ENCODE results near the gene NOL9. TPM values are rescaled to one million over a fixed set of nuclear protein-coding genes. Genes with fewer than 3 reads are reported as not detected.

Gene NOL9
- total and polyA plus RNA-seq, 9 of the 15 experiments (the other 6 are each of a cell fraction or from before 2014, with no cell fraction given) = 5.6 to 76.5 (median 47.3) TPM

DNA sequence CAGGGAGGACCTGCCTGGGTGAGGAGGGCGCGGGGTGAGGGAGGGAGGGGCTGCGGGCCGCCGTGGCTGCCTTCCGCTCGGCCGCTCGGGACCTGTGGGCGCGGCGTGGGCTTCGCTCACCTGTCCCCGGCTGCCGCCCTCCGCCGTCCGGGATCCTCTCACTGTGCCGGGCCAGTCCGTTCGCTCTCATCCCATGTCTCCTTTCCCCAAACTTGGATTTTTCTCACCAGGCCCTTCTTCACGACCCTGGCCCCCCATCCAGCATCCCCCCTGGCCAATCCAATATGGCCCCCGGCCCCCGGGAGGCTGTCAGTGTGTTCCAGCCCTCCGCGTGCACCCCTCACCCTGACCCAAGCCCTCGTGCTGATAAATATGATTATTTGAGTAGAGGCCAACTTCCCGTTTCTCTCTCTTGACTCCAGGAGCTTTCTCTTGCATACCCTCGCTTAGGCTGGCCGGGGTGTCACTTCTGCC, 25.8 kb upstream of the NOL9 start (continued):
- TF ChIP-seq, protein P1, sequence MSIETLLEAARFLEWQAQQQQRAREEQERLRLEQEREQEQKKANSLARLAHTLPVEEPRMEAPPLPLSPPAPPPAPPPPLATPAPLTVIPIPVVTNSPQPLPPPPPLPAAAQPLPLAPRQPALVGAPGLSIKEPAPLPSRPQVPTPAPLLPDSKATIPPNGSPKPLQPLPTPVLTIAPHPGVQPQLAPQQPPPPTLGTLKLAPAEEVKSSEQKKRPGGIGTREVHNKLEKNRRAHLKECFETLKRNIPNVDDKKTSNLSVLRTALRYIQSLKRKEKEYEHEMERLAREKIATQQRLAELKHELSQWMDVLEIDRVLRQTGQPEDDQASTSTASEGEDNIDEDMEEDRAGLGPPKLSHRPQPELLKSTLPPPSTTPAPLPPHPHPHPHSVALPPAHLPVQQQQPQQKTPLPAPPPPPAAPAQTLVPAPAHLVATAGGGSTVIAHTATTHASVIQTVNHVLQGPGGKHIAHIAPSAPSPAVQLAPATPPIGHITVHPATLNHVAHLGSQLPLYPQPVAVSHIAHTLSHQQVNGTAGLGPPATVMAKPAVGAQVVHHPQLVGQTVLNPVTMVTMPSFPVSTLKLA (conservative IDR thresholded peaks at IDR 0.05) = peak; percentile 20; a peak in 3 of 4 replicates
- TF ChIP-seq, protein P2, sequence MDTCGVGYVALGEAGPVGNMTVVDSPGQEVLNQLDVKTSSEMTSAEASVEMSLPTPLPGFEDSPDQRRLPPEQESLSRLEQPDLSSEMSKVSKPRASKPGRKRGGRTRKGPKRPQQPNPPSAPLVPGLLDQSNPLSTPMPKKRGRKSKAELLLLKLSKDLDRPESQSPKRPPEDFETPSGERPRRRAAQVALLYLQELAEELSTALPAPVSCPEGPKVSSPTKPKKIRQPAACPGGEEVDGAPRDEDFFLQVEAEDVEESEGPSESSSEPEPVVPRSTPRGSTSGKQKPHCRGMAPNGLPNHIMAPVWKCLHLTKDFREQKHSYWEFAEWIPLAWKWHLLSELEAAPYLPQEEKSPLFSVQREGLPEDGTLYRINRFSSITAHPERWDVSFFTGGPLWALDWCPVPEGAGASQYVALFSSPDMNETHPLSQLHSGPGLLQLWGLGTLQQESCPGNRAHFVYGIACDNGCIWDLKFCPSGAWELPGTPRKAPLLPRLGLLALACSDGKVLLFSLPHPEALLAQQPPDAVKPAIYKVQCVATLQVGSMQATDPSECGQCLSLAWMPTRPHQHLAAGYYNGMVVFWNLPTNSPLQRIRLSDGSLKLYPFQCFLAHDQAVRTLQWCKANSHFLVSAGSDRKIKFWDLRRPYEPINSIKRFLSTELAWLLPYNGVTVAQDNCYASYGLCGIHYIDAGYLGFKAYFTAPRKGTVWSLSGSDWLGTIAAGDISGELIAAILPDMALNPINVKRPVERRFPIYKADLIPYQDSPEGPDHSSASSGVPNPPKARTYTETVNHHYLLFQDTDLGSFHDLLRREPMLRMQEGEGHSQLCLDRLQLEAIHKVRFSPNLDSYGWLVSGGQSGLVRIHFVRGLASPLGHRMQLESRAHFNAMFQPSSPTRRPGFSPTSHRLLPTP (IDR thresholded peaks at IDR 0.05; ENCODE audit: borderline replicate concordance, extremely low read depth, insufficient read length) = no peak
- no peak for TF ChIP-seq SIRT6 (IDR thresholded peaks at IDR 0.05; ENCODE audit: low read depth, low read length)
- TF ChIP-seq POLR2G (IDR thresholded peaks at IDR 0.05; ENCODE audit: low read depth, low read length) = peak; percentile 9; the same call in 1 of the 2 replicates
- no peak for TF ChIP-seq HDAC3 (IDR thresholded peaks at IDR 0.05; ENCODE audit: borderline replicate concordance, partially characterized antibody)
- 0 out of 2 replicates have a peak, but pooled peaks have one; percentile 39 for TF ChIP-seq NR2F6 (CRISPR knock-in tag; IDR thresholded peaks at IDR 0.05)
- no peak for TF ChIP-seq MIER1 (IDR thresholded peaks at IDR 0.05; ENCODE audit: low read depth)
- no peak for TF ChIP-seq ARNT (IDR thresholded peaks at IDR 0.05)
- TF ChIP-seq ELF2 (CRISPR knock-in tag; IDR thresholded peaks at IDR 0.05) = peak; percentile 68
- TF ChIP-seq MYC (IDR thresholded peaks at IDR 0.05; ENCODE audit: low read depth, low read length) = 0 out of 2 replicates have a peak, but pooled peaks have one; percentile 35
- no peak for TF ChIP-seq MYC (CRISPR knock-in tag; IDR thresholded peaks at IDR 0.05; ENCODE audit: borderline replicate concordance, low read depth)
- TF ChIP-seq, protein P3, sequence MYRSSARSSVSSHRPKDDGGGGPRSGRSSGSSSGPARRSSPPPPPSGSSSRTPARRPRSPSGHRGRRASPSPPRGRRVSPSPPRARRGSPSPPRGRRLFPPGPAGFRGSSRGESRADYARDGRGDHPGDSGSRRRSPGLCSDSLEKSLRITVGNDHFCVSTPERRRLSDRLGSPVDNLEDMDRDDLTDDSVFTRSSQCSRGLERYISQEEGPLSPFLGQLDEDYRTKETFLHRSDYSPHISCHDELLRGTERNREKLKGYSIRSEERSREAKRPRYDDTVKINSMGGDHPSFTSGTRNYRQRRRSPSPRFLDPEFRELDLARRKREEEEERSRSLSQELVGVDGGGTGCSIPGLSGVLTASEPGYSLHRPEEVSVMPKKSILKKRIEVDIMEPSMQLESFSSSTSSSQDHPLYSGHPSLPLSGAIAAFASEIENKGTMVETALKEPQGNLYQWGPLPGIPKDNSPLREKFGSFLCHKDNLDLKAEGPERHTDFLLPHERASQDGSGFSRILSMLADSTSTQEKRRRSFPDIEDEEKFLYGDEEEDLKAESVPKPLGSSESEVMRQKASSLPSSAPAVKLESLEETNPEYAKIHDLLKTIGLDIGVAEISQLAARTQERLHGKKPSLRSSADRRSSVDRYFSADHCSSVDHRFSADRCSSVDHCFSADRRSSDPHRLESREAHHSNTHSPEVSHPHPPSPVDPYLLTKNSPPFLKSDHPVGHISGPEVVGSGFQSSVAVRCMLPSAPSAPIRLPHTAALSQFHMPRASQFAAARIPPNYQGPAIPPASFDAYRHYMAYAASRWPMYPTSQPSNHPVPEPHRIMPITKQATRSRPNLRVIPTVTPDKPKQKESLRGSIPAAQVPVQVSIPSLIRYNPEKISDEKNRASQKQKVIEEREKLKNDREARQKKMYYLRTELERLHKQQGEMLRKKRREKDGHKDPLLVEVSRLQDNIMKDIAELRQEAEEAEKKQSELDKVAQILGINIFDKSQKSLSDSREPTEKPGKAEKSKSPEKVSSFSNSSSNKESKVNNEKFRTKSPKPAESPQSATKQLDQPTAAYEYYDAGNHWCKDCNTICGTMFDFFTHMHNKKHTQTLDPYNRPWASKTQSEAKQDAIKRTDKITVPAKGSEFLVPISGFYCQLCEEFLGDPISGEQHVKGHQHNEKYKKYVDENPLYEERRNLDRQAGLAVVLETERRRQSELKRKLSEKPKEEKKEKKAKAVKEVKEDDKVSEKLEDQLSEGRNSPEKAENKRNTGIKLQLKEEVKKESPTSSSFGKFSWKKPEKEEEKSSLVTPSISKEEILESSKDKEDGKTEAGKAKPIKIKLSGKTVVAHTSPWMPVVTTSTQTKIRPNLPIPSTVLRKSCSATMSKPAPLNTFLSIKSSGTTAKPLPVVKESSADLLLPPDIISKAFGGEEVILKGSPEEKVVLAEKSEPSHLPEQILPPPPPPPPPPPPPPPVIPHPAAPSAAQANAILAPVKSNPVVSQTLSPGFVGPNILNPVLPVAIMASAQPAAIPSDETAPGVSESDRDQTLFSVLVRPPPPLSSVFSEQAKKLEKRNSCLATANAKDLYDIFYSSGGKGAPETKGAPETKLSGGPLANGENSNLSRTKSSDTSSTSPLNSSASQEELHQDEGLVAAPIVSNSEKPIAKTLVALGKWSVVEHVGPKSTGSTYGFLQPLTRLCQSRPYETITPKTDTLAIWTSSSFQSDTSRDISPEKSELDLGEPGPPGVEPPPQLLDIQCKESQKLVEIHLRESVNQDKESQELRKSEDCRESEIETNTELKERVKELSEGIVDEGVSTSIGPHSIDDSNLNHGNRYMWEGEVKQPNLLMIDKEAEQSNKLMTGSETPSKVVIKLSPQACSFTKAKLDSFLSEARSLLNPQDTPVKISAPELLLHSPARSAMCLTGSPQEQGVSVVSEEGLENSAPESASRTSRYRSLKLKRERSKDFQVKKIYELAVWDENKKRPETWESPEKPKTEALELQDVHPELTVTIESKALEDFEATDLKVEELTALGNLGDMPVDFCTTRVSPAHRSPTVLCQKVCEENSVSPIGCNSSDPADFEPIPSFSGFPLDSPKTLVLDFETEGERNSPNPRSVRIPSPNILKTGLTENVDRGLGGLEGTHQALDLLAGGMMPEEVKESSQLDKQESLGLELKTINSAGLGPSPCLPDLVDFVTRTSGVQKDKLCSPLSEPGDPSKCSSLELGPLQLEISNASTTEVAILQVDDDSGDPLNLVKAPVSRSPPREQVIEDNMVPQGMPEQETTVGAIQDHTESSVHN (IDR thresholded peaks at IDR 0.05; ENCODE audit: borderline replicate concordance in 1 of 2, low read depth in 1 of 2) = no peak
- TF ChIP-seq NFIX (CRISPR knock-in tag; IDR thresholded peaks at IDR 0.05; ENCODE audit: low read depth) = no peak
- no peak for TF ChIP-seq KAT2B (IDR thresholded peaks at IDR 0.05; ENCODE audit: low read depth, low read length)
- TF ChIP-seq ARID1B (IDR thresholded peaks at IDR 0.05) = no peak
